K562 (cell line): ENCODE data around the gene OLFML2B. TPM values are rescaled to one million over a fixed set of nuclear protein-coding genes. Genes with fewer than 3 reads are reported as not detected.

ENCODE experiments used
- ATAC-seq: fragments of 200-7000 bp; cut with Tn5 transposase; 3 replicates; pipeline ENCODE4 v1.9.1; 2020; ENCODE audit warnings: moderate library complexity
- BruUV-seq: library from RNA; stranded (reverse); fragments of 400-500 nt; replicated peaks from 2 replicates; lab custom pipeline; 2021; lab: Mats Ljungman, UMichigan
- CTCF ChIA-PET: fragments of 300-600 bp; formaldehyde crosslinking; extraction: SDS; loops from one replicate; lab custom pipeline; 2021; ENCODE audit warnings: low intra/inter-chr PET ratio; lab: Yijun Ruan, JAX
- POLR2A ChIA-PET: fragments of 300-600, 350-650 bp; sonication (Branson Sonifier 250); formaldehyde crosslinking; extraction: SDS; loops from one replicate; lab custom pipeline; 2021; ENCODE audit warnings: antibody characterized with exemption, inconsistent platforms; lab: Yijun Ruan, JAX
- DNase-seq, 4 experiments: peaks; one replicate each; pipeline versions ENCODE4 v3.0.0 to v3.0.0-alpha.2; 2011 to 2018; ENCODE audit warnings: low spot score in 3 of 4, mixed read lengths in 3 of 4; ENCODE audit errors: extremely low read depth in 1 of 4
- FAIRE-seq: peaks from 2 replicates; lab custom pipeline; 2011; peaks lifted over from hg19 to GRCh38; lab: Jason Lieb, UNC
- H2AFZ ChIP-seq: 2 replicates; pipeline ENCODE4 v1.6.0; 2011; ENCODE audit warnings: low read depth, low read length, control low read depth, inconsistent platforms
- H3K27ac ChIP-seq: fragments of 200-600 bp; 3 replicates; pipeline ENCODE4 v1.8.0; 2011; ENCODE audit warnings: low read depth, mild to moderate bottlenecking, control low read depth, inconsistent platforms, low read length, moderate library complexity, mixed read lengths; ENCODE audit errors: extremely low read depth
- H3K27me3 ChIP-seq, 2 experiments: fragments of 300-600 bp in 1 of 2; 2 replicates in 1 of 2; 3 replicates in 1 of 2; pipeline versions ENCODE4 v1.6.0 to v1.8.0; 2011; ENCODE audit warnings: inconsistent platforms in 2 of 2, low read length in 2 of 2, mild to moderate bottlenecking in 1 of 2, mixed read lengths in 1 of 2, moderate library complexity in 1 of 2; ENCODE audit not compliant: control insufficient read depth in 2 of 2, insufficient read depth in 2 of 2
- H3K36me3 ChIP-seq: fragments of 300-600 bp; 3 replicates; pipeline ENCODE4 v1.8.0; 2011; ENCODE audit warnings: mild to moderate bottlenecking, low read length, inconsistent platforms; ENCODE audit not compliant: control insufficient read depth, insufficient read depth
- H3K4me1 ChIP-seq, 2 experiments: fragments of 200-600 bp in 1 of 2; replicated peaks in 1 of 2; 2 replicates in 1 of 2; 3 replicates in 1 of 2; pipeline versions ENCODE4 v1.5.1 to v1.8.0; 2011; ENCODE audit warnings: inconsistent platforms in 2 of 2, low read length in 2 of 2, mild to moderate bottlenecking in 1 of 2, mixed read lengths in 1 of 2, moderate library complexity in 1 of 2; ENCODE audit not compliant: control insufficient read depth in 2 of 2, insufficient read depth in 2 of 2
- H3K4me2 ChIP-seq: 2 replicates; pipeline ENCODE4 v1.6.1; 2011; ENCODE audit warnings: low read length, control low read depth, inconsistent platforms, mixed read lengths; ENCODE audit not compliant: insufficient read depth
- H3K4me3 ChIP-seq: fragments of 200-600 bp; sonication (generic), shearing (Covaris generic); 2 replicates; pipeline ENCODE4 v1.5.1; 2016; ENCODE audit warnings: control low read depth, inconsistent platforms
- H3K79me2 ChIP-seq: fragments of 200-600 bp; 3 replicates; pipeline ENCODE4 v1.8.0; 2011; ENCODE audit warnings: low read length, inconsistent platforms; ENCODE audit not compliant: control insufficient read depth, insufficient read depth
- H3K9ac ChIP-seq, 2 experiments: 2 replicates each; pipeline versions ENCODE4 v1.6.0 to v1.6.1; 2011; ENCODE audit warnings: low read depth in 2 of 2, low read length in 2 of 2, control low read depth in 1 of 2, inconsistent platforms in 1 of 2, mild to moderate bottlenecking in 1 of 2, mixed read lengths in 1 of 2; ENCODE audit not compliant: insufficient read depth in 1 of 2
- H3K9me1 ChIP-seq: one replicate; pipeline ENCODE4 v1.6.0; 2011; ENCODE audit warnings: inconsistent platforms, mild to moderate bottlenecking, low read length, moderate library complexity; ENCODE audit not compliant: control insufficient read depth, insufficient read depth
- H3K9me3 ChIP-seq: replicated peaks from 2 replicates; pipeline ENCODE4 v1.5.1; 2011; ENCODE audit warnings: low read depth, low read length, inconsistent platforms; ENCODE audit not compliant: control insufficient read depth, insufficient read depth
- H4K20me1 ChIP-seq: replicated peaks from 2 replicates; pipeline ENCODE4 v1.6.1; 2011; ENCODE audit warnings: low read length, inconsistent platforms, mixed read lengths; ENCODE audit not compliant: control insufficient read depth, insufficient read depth
- C11orf30 ChIP-seq: fragments of 450-650 bp; IDR thresholded peaks from 2 replicates; pipeline ENCODE4 v1.6.1; 2016; ENCODE audit warnings: low read depth, mild to moderate bottlenecking
- JUNB ChIP-seq: fragments of 450-650 bp; formaldehyde crosslinking; conservative IDR thresholded peaks from 2 replicates; pipeline ENCODE4 v1.4.0; 2020; ENCODE audit warnings: mild to moderate bottlenecking
- WGBS: fragments of 100-300 bp; shearing (Covaris generic); methylation state at CpG from one replicate; pipeline ENCODE4 v1.1.6; 2016; ENCODE audit warnings: low coverage, mixed read lengths; ENCODE audit not compliant: insufficient coverage; ENCODE audit errors: missing lambda C conversion rate; 5-methylcytosine and 5-hydroxymethylcytosine counted together
- in situ Hi-C: fragments of 300-500 bp; cut with MboI; formaldehyde crosslinking; loops from 4 replicates; pipeline ENCODE4 v1.15.0; 2018; ENCODE audit warnings: inconsistent platforms, mixed read lengths
- intact Hi-C: fragments of 100-400 bp; cut with micrococcal nuclease; formaldehyde crosslinking; loops from 2 replicates; pipeline ENCODE4 v1.14.2; 2022
- polyA plus RNA-seq, 8 experiments: library from polyadenylated mRNA; depleted of rRNA in 4 of 8; stranded (reverse) in 5 of 8; unstranded in 3 of 8; fragments of >200 nt; fragmentation: Nextera tagmentation in 2 of 8; fragmentation: Illumina TruSeq in 1 of 8; extraction: Ambion mirVana in 2 of 8; extraction: Trizol in 1 of 8; gene quantifications; 2 replicates each; pipeline versions ENCODE4 v1.2.1 to v1.2.3, GENCODE V29; 2011 to 2014; ENCODE audit warnings: inconsistent platforms in 1 of 8, missing spikeins in 1 of 8
- total RNA-seq, 7 experiments: library from RNA; depleted of rRNA in 6 of 7; stranded (reverse); fragments of >200 nt in 6 of 7; fragmentation: Illumina TruSeq in 2 of 7; extraction: Trizol in 2 of 7; gene quantifications; 2 replicates each; pipeline versions ENCODE4 v1.2.1 to v1.2.3, GENCODE V29; 2011 to 2021; ENCODE audit warnings: low replicate concordance in 1 of 7
- TF ChIP-seq, protein P1 (sequence below), 2 experiments: fragments of 450-650 bp in 1 of 2; sonication (generic) in 1 of 2; formaldehyde crosslinking; conservative IDR thresholded peaks; 2 replicates each; pipeline versions ENCODE4 v1.4.0 to v1.8.1; 2020 to 2022; ENCODE audit warnings: mild to moderate bottlenecking in 1 of 2, missing genetic modification reagents in 1 of 2

OLFML2B gene
- total and polyA plus RNA-seq, 9 of the 15 experiments (the other 6 are each of a cell fraction or from before 2014, with no cell fraction given), result not detected

DNA sequence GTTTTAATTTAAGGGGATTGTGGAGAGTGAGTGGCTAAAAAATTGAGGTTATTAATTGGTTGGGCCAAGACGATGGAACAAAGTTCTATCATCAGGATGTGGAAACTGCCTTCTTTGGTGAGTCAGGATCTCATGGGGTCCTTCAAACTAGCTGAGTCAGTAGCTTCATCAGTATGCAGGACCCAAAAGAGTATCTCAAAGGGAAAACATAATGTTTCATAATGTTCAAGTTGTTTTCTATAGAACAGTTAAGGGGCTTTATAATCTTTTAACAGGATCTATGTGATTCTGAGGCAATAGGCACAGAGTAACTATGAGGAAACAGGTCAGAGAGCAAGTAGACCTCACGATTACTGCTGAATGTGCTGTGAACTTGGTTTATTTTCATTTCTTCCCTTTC is 3.2 kb upstream of the OLFML2B start:
- Histone ChIP-seq H3K9me3 (peaks cover 3% of the 10 kb centered on the region; the same call in 1 of the 2 replicates), H3K9ac (no peak overlapping the region), H2AFZ (no peak overlapping the region), H3K27ac (no peak overlapping the region), H3K9me1 (no peaks in the 10 kb centered on the region), H3K4me3 (no peak overlapping the region), H4K20me1 (no peaks in the 10 kb centered on the region; the same call in 1 of the 2 replicates), H3K79me2 (no peaks in the 10 kb centered on the region), H3K36me3 (no peaks in the 10 kb centered on the region)
- POLR2A ChIA-PET, result interaction anchor here (1.2 kb wide), 1 partner anchor 55 kb away, joined by 3 read pairs; no protein-coding TSS in a partner anchor
- WGBS, result 0% methylated on average over 2 of the region's 2 CpGs
- intact Hi-C loops, result no loop called here
- in situ Hi-C loops, result no loop called here
- no peak for FAIRE-seq
- BruUV-seq, result no TSS peak
- TF ChIP-seq JUNB, result no peak
- peak; percentile 13; the same call in 1 of the 2 replicates for TF ChIP-seq C11orf30
- TF ChIP-seq, protein P1, sequence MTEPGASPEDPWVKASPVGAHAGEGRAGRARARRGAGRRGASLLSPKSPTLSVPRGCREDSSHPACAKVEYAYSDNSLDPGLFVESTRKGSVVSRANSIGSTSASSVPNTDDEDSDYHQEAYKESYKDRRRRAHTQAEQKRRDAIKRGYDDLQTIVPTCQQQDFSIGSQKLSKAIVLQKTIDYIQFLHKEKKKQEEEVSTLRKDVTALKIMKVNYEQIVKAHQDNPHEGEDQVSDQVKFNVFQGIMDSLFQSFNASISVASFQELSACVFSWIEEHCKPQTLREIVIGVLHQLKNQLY (CRISPR knock-in tag; conservative IDR thresholded peaks at IDR 0.05), result no peak
- TF ChIP-seq, all 486 proteins: peak for 1
- peaks cover 4 to 11% of the 10 kb centered on the region in 2 experiments; a peak in 4 of 5 replicates for H3K4me1 ChIP-seq
- DNase-seq (no peak), ATAC-seq (no peak)
- CTCF ChIA-PET, result no interaction called here
- H3K27me3 ChIP-seq, result peaks cover 48 to 49% of the 10 kb centered on the region in 2 experiments
- H3K4me2 ChIP-seq, result no peak overlapping the region

GRCh38 chr1:162025541-162025940 is 1.9 kb upstream of the OLFML2B start:
- ATAC-seq, result no peak
- no peak overlapping the region for H3K4me2 ChIP-seq
- ChIA-PET CTCF (no interaction called here), POLR2A (interaction anchor here (1.1 kb wide), 1 partner anchor 26 kb away, joined by 4 read pairs; no protein-coding TSS in a partner anchor)
- H3K36me3 ChIP-seq, result no peaks in the 10 kb centered on the region
- no peak for DNase-seq
- in situ Hi-C loops, result no loop called here
- no peaks in the 10 kb centered on the region; the same call in 1 of the 2 replicates for H4K20me1 ChIP-seq
- no peak overlapping the region for H3K4me3 ChIP-seq
- 9% methylated on average over 2 of the region's 2 CpGs for WGBS
- H3K9ac ChIP-seq, result no peak overlapping the region
- intact Hi-C loops, result no loop called here
- no TSS peak for BruUV-seq
- H3K27me3 ChIP-seq, result peaks cover 53 to 58% of the 10 kb centered on the region in 2 experiments
- no peaks in the 10 kb centered on the region for H3K9me1 ChIP-seq
- peaks cover 4 to 11% of the 10 kb centered on the region in 2 experiments; a peak in 4 of 5 replicates for H3K4me1 ChIP-seq
- peak; percentile 52 for FAIRE-seq
- peaks cover 3% of the 10 kb centered on the region; the same call in 1 of the 2 replicates for H3K9me3 ChIP-seq
- H2AFZ ChIP-seq, result no peak overlapping the region
- H3K27ac ChIP-seq, result no peak overlapping the region
- no peaks in the 10 kb centered on the region for H3K79me2 ChIP-seq
